Measurements from ENCODE around the gene CRYBG1. TPM values are rescaled to one million over a fixed set of nuclear protein-coding genes. Genes with fewer than 3 reads are reported as not detected.

CRYBG1 gene
- total RNA-seq, 1 donor from 2014 or later, result 24.9 TPM

DNA sequence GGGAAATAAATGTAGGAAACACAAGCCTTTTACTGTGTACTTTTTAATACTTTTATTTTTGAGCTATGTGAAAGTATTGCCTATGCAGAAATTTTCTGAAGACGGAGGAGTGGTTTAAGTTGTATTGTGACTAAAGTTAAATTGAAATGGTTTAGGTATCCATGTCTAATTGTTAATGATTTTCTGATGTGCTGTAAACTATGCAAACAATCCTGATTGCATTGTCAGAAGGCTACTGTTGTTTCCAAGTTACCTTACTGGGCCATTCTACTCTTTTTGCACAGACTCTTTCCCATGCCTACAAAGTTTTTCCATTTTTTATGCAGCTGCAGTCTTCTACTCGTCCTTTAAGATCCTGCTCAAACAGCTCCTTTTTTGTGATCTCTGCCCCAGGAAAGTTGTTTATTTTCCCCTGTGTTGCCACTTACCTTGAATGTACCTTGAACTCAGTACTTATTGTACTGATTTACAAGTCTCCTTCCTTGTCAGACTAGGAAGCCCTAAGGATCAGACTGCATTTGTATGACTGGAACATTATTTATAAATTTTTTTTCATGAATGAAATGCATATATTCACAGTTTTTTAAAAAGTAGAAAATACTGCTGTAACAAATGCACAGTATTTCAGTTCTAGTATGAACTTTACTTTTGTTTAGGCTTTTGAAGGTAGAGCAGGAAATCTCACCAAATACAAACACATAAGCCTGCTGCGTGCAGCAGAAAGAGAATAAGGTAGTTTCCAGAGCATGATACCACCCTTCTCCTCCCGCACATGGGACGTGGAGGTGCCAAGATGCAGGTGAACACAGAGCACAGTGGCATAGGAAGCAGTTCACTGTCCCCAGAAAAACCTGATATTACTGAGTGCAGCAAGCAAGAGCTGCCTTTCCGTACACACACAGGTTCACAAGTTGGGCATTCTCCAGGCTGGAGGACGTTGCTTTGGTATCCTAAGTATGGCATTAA lies 97.8 kb downstream of the CRYBG1 start:
- no peak overlapping the region for H3K27ac ChIP-seq
- H3K9me3 ChIP-seq, result no peaks in the 10 kb centered on the region
- ATAC-seq, result no peak
- no peaks in the 10 kb centered on the region for H3K27me3 ChIP-seq
- no peak overlapping the region for H3K4me3 ChIP-seq
- H3K36me3 ChIP-seq, result no peaks in the 10 kb centered on the region
- H3K4me1 ChIP-seq, result no peaks in the 10 kb centered on the region
- DNase-seq, result no peak
- TF ChIP-seq, protein P1, sequence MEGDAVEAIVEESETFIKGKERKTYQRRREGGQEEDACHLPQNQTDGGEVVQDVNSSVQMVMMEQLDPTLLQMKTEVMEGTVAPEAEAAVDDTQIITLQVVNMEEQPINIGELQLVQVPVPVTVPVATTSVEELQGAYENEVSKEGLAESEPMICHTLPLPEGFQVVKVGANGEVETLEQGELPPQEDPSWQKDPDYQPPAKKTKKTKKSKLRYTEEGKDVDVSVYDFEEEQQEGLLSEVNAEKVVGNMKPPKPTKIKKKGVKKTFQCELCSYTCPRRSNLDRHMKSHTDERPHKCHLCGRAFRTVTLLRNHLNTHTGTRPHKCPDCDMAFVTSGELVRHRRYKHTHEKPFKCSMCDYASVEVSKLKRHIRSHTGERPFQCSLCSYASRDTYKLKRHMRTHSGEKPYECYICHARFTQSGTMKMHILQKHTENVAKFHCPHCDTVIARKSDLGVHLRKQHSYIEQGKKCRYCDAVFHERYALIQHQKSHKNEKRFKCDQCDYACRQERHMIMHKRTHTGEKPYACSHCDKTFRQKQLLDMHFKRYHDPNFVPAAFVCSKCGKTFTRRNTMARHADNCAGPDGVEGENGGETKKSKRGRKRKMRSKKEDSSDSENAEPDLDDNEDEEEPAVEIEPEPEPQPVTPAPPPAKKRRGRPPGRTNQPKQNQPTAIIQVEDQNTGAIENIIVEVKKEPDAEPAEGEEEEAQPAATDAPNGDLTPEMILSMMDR (IDR thresholded peaks at IDR 0.05), result no peak
- intact Hi-C loops (cut with DNase I), result no loop called here

GRCh38 chr6:106460481-106460880 lies 100.0 kb downstream of the CRYBG1 start:
- H3K4me1 ChIP-seq, result no peaks in the 10 kb centered on the region
- H3K36me3 ChIP-seq, result no peaks in the 10 kb centered on the region
- intact Hi-C loops (cut with DNase I), result no loop called here
- no peaks in the 10 kb centered on the region for H3K9me3 ChIP-seq
- DNase-seq, result no peak
- no peak for ATAC-seq
- no peak overlapping the region for H3K27ac ChIP-seq
- TF ChIP-seq, protein P1 (IDR thresholded peaks at IDR 0.05), result no peak
- no peaks in the 10 kb centered on the region for H3K27me3 ChIP-seq
- no peak overlapping the region for H3K4me3 ChIP-seq

DNA sequence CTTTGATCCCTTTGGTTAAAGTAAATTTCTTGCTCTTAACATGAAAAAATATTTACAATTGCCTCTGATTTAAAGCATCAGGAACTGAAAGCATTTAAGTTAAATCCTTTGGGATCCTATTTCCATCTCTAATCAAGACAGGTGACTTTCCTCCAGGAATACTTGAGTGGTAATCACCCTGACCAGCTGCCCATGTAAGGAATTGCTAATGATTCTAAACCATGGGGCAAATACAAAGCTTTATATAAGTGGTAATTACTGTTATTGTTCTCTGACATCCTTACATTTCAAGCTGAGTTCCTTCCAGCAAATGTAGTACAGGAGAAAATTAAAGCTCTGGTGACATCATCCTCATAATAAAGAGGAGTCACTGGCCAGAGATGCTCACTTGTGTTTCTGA lies 100.6 kb downstream of the CRYBG1 start:
- intact Hi-C loops (cut with DNase I), result no loop called here
- Histone ChIP-seq H3K9me3 (no peaks in the 10 kb centered on the region), H3K4me1 (no peaks in the 10 kb centered on the region), H3K27me3 (no peaks in the 10 kb centered on the region), H3K4me3 (no peak overlapping the region), H3K27ac (no peak overlapping the region), H3K36me3 (no peaks in the 10 kb centered on the region)
- no peak for DNase-seq
- TF ChIP-seq, protein P1 (IDR thresholded peaks at IDR 0.05), result no peak
- ATAC-seq, result no peak

DNA sequence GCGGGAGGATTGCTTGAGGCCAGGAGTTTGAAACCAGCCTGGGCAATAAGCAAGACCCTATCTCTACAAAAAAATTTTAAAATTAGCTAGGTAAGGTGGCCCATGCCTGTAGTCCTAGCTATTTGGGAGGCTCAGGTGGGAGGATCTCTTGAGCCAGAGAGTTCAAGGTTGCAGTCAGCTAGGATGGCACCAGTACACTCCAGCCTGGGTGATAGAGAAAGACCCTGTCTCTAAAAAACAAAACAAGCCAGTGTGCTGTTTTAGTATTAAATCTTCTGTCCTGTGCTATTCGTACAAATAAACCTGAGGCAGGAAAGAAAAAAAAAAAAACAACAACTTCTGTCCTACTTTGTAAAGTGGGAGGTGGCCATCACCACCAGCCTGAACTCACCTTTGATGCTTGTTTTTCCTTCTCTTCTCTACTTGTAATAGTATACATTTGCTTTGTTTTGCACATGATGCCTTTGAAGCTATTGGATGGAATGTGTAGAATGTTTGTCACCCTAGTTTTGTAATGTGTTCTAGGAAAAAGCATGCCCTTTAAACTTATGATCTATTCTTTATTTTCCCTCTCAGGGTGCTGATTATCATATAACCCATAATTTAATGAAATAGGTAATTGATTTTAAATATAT lies 102.5 kb downstream of the CRYBG1 start:
- Histone ChIP-seq H3K27ac (no peak overlapping the region), H3K36me3 (no peaks in the 10 kb centered on the region), H3K27me3 (no peaks in the 10 kb centered on the region), H3K9me3 (no peaks in the 10 kb centered on the region), H3K4me1 (no peaks in the 10 kb centered on the region), H3K4me3 (no peak overlapping the region)
- intact Hi-C loops (cut with DNase I), result no loop called here
- ATAC-seq (no peak), DNase-seq (no peak)
- TF ChIP-seq, protein P1 (IDR thresholded peaks at IDR 0.05), result no peak

DNA sequence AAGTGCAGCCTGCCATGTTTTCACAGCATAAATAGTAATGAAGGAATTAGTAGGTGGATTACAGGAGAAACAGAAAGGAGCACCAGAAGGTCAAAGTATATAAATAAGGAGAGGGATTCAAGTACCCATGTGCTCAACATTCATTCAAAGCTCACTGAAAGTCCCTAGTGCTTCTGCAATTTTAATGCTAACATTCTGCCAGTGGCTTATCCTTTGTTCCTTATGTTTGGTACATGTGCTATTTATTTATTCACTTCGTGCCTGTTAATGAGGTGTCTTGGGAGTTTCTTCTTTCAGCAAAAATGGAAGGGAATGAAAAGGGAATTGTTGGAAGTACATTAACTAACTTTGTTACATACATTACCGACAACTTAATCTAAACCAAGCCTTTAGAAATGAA lies 105.7 kb downstream of the CRYBG1 start:
- Histone ChIP-seq H3K27me3 (no peaks in the 10 kb centered on the region), H3K27ac (no peak overlapping the region), H3K4me3 (no peak overlapping the region), H3K9me3 (no peaks in the 10 kb centered on the region), H3K36me3 (no peaks in the 10 kb centered on the region), H3K4me1 (no peaks in the 10 kb centered on the region)
- intact Hi-C loops (cut with DNase I), result no loop called here
- TF ChIP-seq, protein P1 (IDR thresholded peaks at IDR 0.05), result no peak
- ATAC-seq (no peak), DNase-seq (no peak)

Data from upper lobe of right lung (tissue), 1 donor.